Stimulated activated memory B cell treated with anti-CD40 and anti-IgM and Interleukin-4, amounts not matched to agents 10 μg/mL and 1 μg/mL and 100 μg/mL, for 72 hours (primary cell): ENCODE measurements around the gene PHACTR1.
"Not testable (repeated sequence)": the region's sequence is repeated elsewhere in the genome, so short reads cannot be mapped to it uniquely, and the experiment has no call there.

Experiments
- ATAC-seq: fragments of 150-1000 bp; cut with Tn5 transposase; 2 replicates; pipeline ENCODE4 v1.10.0; 2021
- H3K27ac Mint-ChIP-seq: one replicate; pipeline ENCODE4 v1.8.0; 2022; ENCODE audit warnings: mild to moderate bottlenecking, mixed read lengths
- H3K27me3 Mint-ChIP-seq: one replicate; pipeline ENCODE4 v1.8.0; 2022; ENCODE audit warnings: mixed read lengths
- H3K36me3 Mint-ChIP-seq: one replicate; pipeline ENCODE4 v1.8.0; 2022; ENCODE audit warnings: mixed read lengths
- H3K4me1 Mint-ChIP-seq: one replicate; pipeline ENCODE4 v1.8.0; 2022; ENCODE audit warnings: mixed read lengths
- H3K4me3 Mint-ChIP-seq: one replicate; pipeline ENCODE4 v1.8.0; 2022; ENCODE audit warnings: mild to moderate bottlenecking, moderate library complexity, mixed read lengths
- H3K9me3 Mint-ChIP-seq: one replicate; pipeline ENCODE4 v1.8.0; 2022; ENCODE audit warnings: mixed read lengths

Gene PHACTR1

DNA sequence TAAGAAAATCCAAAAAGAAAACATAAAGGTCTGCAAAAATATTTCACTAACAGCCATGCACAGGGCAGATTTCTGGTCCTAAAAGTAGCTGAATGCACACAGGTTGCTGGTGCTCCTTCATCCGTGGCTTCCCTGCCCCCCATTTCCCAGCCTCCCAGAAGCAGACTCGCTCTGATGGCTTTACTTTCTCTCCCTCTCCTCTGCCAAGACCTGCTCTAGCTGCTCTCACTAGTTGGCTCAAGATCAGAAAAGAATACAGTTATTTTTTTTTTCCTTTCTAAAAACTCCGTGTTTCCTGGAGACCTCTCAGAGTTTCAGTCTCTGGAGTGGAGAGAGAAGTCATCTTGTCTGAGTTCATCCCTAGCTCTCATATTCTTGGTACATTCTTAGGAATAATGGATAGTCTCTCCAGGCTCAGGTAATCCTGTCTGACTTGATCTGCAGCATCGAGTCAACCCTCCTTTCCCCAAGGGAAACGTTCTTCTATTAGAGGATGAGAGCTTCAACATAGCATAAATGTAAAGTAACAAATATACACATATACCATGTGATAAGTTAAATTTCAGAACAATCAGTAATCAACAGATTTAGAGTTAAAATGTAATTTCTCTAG lies 397.5 kb downstream of the PHACTR1 start:
- no peak overlapping the region for H3K4me3 Mint-ChIP-seq

DNA sequence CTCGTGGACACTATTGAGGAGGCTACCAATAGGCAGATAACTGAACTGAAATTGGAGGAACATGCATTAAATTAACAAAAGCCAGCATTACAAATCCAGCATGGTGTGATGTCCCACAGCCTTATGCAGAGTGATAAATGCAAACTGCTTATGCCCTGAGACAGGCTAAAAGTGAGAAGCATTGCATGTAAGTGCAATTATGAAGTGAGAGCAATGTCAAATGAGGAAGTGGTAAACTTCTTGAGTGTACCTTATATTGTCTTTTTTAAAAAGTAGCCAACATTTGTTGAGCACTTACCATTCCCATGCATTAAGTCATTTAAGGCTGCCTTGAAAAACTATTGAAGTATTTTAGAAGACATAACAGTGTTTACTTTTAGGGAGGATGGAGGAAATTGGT lies 399.6 kb downstream of the PHACTR1 start:
- no peak overlapping the region for H3K4me3 Mint-ChIP-seq
- peaks cover 7% of the 10 kb centered on the region for H3K4me1 Mint-ChIP-seq
- H3K27ac Mint-ChIP-seq = no peak overlapping the region
- no peak for ATAC-seq
- H3K9me3 Mint-ChIP-seq = peaks cover 7% of the 10 kb centered on the region
- H3K36me3 Mint-ChIP-seq = no peaks in the 10 kb centered on the region
- peaks cover 60% of the 10 kb centered on the region for H3K27me3 Mint-ChIP-seq

More for the DNA sequence above, 397.5 kb downstream of the PHACTR1 start:
- H3K4me1 Mint-ChIP-seq = peaks cover 7% of the 10 kb centered on the region
- peaks cover 60% of the 10 kb centered on the region for H3K27me3 Mint-ChIP-seq
- H3K9me3 Mint-ChIP-seq = peaks cover 16% of the 10 kb centered on the region
- H3K36me3 Mint-ChIP-seq = peaks cover 7% of the 10 kb centered on the region
- no peak for ATAC-seq
- H3K27ac Mint-ChIP-seq = no peak overlapping the region

DNA sequence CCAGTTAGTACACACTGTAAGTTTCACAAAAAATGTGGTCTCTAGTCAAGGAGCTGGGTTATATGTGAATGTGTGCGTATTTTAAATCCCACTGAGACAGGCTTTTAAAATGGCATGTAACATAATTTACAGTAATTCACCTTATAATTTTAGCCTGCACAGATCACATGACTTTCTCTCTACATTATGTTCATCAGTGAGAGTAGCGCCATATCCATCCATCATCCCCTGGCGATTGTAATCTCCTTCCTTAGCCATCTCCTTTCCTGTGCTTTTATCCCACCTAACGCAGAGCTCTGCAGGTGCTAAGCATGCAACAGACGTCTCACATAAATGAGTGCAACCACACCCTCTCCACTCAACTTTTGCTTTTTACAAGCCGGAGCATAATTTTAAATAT lies 401.0 kb downstream of the PHACTR1 start:
- peaks cover 7% of the 10 kb centered on the region for H3K4me1 Mint-ChIP-seq
- peaks cover 49% of the 10 kb centered on the region for H3K27me3 Mint-ChIP-seq
- ATAC-seq = no peak
- H3K4me3 Mint-ChIP-seq = no peak overlapping the region
- no peaks in the 10 kb centered on the region for H3K9me3 Mint-ChIP-seq
- no peak overlapping the region for H3K27ac Mint-ChIP-seq
- no peaks in the 10 kb centered on the region for H3K36me3 Mint-ChIP-seq

DNA sequence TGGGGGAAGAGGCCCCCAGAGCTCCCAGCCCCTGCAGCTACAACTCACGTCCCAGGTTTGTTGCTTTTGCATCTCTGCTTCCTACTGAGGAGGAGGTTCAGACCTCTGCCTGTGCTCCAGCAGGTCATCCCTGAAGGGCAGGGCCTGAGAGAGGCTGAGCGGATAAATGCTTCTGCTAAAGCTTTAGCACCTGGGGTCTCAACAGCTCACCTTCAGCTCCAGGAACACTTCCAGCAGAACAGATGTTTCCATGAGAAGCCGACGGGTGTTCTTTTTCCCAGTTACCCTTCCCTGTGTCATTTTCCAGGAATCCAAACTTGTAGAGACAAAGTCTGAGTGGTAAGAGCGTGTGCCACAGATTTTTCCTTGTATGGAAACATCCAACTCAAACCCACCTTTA lies 403.0 kb downstream of the PHACTR1 start:
- peaks cover 49% of the 10 kb centered on the region for H3K27me3 Mint-ChIP-seq
- no peaks in the 10 kb centered on the region for H3K9me3 Mint-ChIP-seq
- no peak overlapping the region for H3K4me3 Mint-ChIP-seq
- H3K36me3 Mint-ChIP-seq = no peaks in the 10 kb centered on the region
- peaks cover 16% of the 10 kb centered on the region for H3K4me1 Mint-ChIP-seq
- ATAC-seq = no peak
- H3K27ac Mint-ChIP-seq = no peak overlapping the region

DNA sequence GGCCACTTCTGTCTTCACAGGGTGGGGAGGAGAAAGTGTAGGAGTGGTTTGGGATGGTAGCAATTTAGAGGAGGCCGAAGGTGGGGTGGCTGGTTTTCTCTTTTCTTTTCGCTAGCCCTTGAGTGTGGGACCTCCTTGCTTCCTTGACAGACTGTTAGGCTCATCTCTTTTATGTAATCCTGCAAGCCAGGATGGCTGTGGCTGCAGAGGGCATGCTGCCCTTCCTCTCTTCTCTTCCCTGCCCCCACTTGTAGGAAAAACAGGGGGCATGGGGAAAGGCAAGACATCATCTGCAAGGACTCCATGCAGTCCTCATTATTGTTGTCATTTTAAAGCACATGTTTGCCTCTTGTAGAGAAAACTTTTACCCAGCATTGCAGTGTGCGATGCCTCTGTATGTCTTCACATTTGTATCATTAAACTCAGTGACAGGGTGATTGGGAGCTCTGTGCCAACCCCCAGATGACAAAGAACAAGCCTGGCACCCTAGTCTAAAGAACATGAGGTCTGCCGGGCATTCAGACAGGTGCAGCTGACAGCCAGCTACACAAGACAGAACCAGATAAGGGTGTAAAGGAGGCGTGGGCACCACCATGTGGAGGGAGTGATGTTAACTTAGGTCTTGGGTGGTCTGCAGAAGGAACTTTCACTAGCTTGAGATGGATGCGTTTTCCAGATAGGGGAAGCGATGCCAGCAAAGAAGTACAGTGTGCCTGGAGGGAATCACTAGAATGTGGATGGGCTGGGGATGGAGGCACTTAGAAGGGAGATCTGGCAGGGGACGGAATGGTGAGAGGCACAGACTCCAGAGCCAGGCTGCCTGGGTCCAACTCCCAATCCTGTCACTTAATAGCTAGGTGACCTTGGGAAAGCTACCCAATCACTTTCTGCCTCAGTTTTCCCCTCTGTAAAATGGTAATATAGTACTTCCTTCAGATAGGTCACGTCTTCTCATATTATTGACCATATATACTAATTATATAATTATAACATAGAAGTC lies 404.2 kb downstream of the PHACTR1 start:
- peaks cover 42% of the 10 kb centered on the region for H3K27me3 Mint-ChIP-seq
- no peaks in the 10 kb centered on the region for H3K9me3 Mint-ChIP-seq
- H3K27ac Mint-ChIP-seq = no peak overlapping the region
- peaks cover 16% of the 10 kb centered on the region for H3K4me1 Mint-ChIP-seq
- ATAC-seq = no peak
- H3K36me3 Mint-ChIP-seq = no peaks in the 10 kb centered on the region
- no peak overlapping the region for H3K4me3 Mint-ChIP-seq

- Mint-ChIP-seq H3K4me3 (no peak overlapping the region), H3K36me3 (no peaks in the 10 kb centered on the region), H3K4me1 (peaks cover 10% of the 10 kb centered on the region), H3K9me3 (no peaks in the 10 kb centered on the region), H3K27ac (no peak overlapping the region), H3K27me3 (peaks cover 62% of the 10 kb centered on the region)
- ATAC-seq = no peak
Observed at GRCh38 chr6:13124131-13124530, 407.6 kb downstream of the PHACTR1 start.

GRCh38 chr6:13125841-13126240 lies 409.3 kb downstream of the PHACTR1 start:
- Mint-ChIP-seq H3K9me3 (no peaks in the 10 kb centered on the region), H3K27me3 (peaks cover 67% of the 10 kb centered on the region), H3K36me3 (no peaks in the 10 kb centered on the region), H3K27ac (no peak overlapping the region), H3K4me1 (peaks cover 10% of the 10 kb centered on the region), H3K4me3 (no peak overlapping the region)
- no peak for ATAC-seq

GRCh38 chr6:13131935-13132661 lies 415.5 kb downstream of the PHACTR1 start:
- Mint-ChIP-seq H3K27me3 (peaks cover 25% of the 10 kb centered on the region), H3K4me1 (no peaks in the 10 kb centered on the region), H3K36me3 (no peaks in the 10 kb centered on the region), H3K27ac (no peak overlapping the region), H3K4me3 (no peak overlapping the region), H3K9me3 (no peaks in the 10 kb centered on the region)
- ATAC-seq = no peak

- not testable (repeated sequence) for H3K9me3 Mint-ChIP-seq, H3K27ac Mint-ChIP-seq, ATAC-seq, H3K36me3 Mint-ChIP-seq, H3K4me1 Mint-ChIP-seq, H3K4me3 Mint-ChIP-seq
- peaks cover 20% of the 10 kb centered on the region for H3K27me3 Mint-ChIP-seq
Observed at GRCh38 chr6:13133894-13134293, 417.3 kb downstream of the PHACTR1 start.

- Mint-ChIP-seq H3K9me3 (no peaks in the 10 kb centered on the region), H3K4me3 (no peak overlapping the region), H3K27ac (no peak overlapping the region)
Observed at GRCh38 chr6:13135152-13135551, 418.6 kb downstream of the PHACTR1 start.

GRCh38 chr6:13139119-13139518 lies 422.6 kb downstream of the PHACTR1 start:
- no peak for ATAC-seq
- Mint-ChIP-seq H3K4me1 (peaks cover 7% of the 10 kb centered on the region), H3K9me3 (no peaks in the 10 kb centered on the region), H3K4me3 (no peak overlapping the region), H3K36me3 (no peaks in the 10 kb centered on the region), H3K27me3 (peaks cover 13% of the 10 kb centered on the region), H3K27ac (no peak overlapping the region)

More at GRCh38 chr6:13135152-13135551, 418.6 kb downstream of the PHACTR1 start:
- ATAC-seq = no peak
- H3K4me1 Mint-ChIP-seq = no peaks in the 10 kb centered on the region
- H3K36me3 Mint-ChIP-seq = no peaks in the 10 kb centered on the region
- peaks cover 8% of the 10 kb centered on the region for H3K27me3 Mint-ChIP-seq

- Mint-ChIP-seq H3K27me3 (peaks cover 13% of the 10 kb centered on the region), H3K4me1 (peaks cover 7% of the 10 kb centered on the region), H3K9me3 (no peaks in the 10 kb centered on the region), H3K27ac (no peak overlapping the region), H3K4me3 (no peak overlapping the region), H3K36me3 (no peaks in the 10 kb centered on the region)
- no peak for ATAC-seq
Observed at GRCh38 chr6:13140980-13141379, 424.4 kb downstream of the PHACTR1 start.

- Mint-ChIP-seq H3K4me3 (no peak overlapping the region), H3K36me3 (no peaks in the 10 kb centered on the region), H3K9me3 (no peaks in the 10 kb centered on the region), H3K4me1 (peaks cover 7% of the 10 kb centered on the region), H3K27ac (no peak overlapping the region), H3K27me3 (peaks cover 13% of the 10 kb centered on the region)
- ATAC-seq = no peak
Observed at GRCh38 chr6:13141387-13141786, 424.8 kb downstream of the PHACTR1 start.

GRCh38 chr6:13142611-13143010 lies 426.0 kb downstream of the PHACTR1 start:
- Mint-ChIP-seq H3K36me3 (no peaks in the 10 kb centered on the region), H3K27me3 (peaks cover 13% of the 10 kb centered on the region), H3K4me1 (peaks cover 7% of the 10 kb centered on the region), H3K9me3 (no peaks in the 10 kb centered on the region), H3K4me3 (no peak overlapping the region), H3K27ac (no peak overlapping the region)
- ATAC-seq = no peak

GRCh38 chr6:13146442-13146841 lies 429.9 kb downstream of the PHACTR1 start:
- no peak for ATAC-seq
- no peak overlapping the region for H3K4me3 Mint-ChIP-seq
- H3K9me3 Mint-ChIP-seq = no peaks in the 10 kb centered on the region
- no peaks in the 10 kb centered on the region for H3K36me3 Mint-ChIP-seq
- peaks cover 7% of the 10 kb centered on the region for H3K27me3 Mint-ChIP-seq
- H3K4me1 Mint-ChIP-seq = peaks cover 5% of the 10 kb centered on the region
- no peak overlapping the region for H3K27ac Mint-ChIP-seq
